CD4-positive, alpha-beta T cell (primary cell): ENCODE results near the gene ADGRB3. TPM values are rescaled to one million over a fixed set of nuclear protein-coding genes. Genes with fewer than 3 reads are reported as not detected.
"Not testable (repeated sequence)": the region's sequence is repeated elsewhere in the genome, so short reads cannot be mapped to it uniquely, and the experiment has no call there.

Source experiments
- ATAC-seq: fragments of 200-7000 bp; cut with Tn5 transposase; one replicate; pipeline ENCODE4 v1.10.0; 2022; ENCODE audit warnings: mild to moderate bottlenecking; ENCODE audit not compliant: poor library complexity
- CTCF ChIA-PET: fragments of 350-600 bp; sonication (Branson Sonifier 250); formaldehyde crosslinking; loops from one replicate; lab custom pipeline; 2021; ENCODE audit warnings: antibody characterized with exemption, inconsistent platforms; lab: Charles Lee
- POLR2A ChIA-PET: fragments of 350-600 bp; sonication (Branson Sonifier 250); formaldehyde crosslinking; loops from one replicate; lab custom pipeline; 2021; ENCODE audit warnings: antibody characterized with exemption, inconsistent platforms; lab: Charles Lee
- DNase-seq, 14 experiments: peaks; one replicate each; pipeline ENCODE4 v3.0.0-alpha.2; 2013 to 2020; ENCODE audit warnings: mixed read lengths in 2 of 14
- H3K27ac ChIP-seq, 2 donors: one replicate each; pipeline versions ENCODE4 v1.5.1 to v1.7.0; 2013; ENCODE audit warnings: low read length in 2 of 2, low read depth in 1 of 2, mild to moderate bottlenecking in 1 of 2
- H3K27me3 ChIP-seq, 2 experiments: 1 replicate in 1 of 2; 2 replicates in 1 of 2; pipeline versions ENCODE4 v1.6.1 to v1.7.0; 2013; ENCODE audit warnings: low read length in 2 of 2, control low read depth in 1 of 2, mild to moderate bottlenecking in 1 of 2, moderate library complexity in 1 of 2; ENCODE audit not compliant: insufficient read depth in 2 of 2, control insufficient read depth in 1 of 2
- H3K36me3 ChIP-seq: one replicate; pipeline ENCODE4 v1.6.1; 2013; ENCODE audit warnings: low read length, control low read depth; ENCODE audit not compliant: insufficient read depth
- H3K4me1 ChIP-seq: one replicate; pipeline ENCODE4 v1.6.1; 2013; ENCODE audit warnings: low read length, control low read depth; ENCODE audit not compliant: insufficient read depth
- H3K4me3 ChIP-seq: one replicate; pipeline ENCODE4 v1.5.1; 2013; ENCODE audit warnings: mild to moderate bottlenecking, low read length, moderate library complexity
- H3K9me3 ChIP-seq, 2 experiments: 1 replicate in 1 of 2; 2 replicates in 1 of 2; pipeline versions ENCODE4 v1.6.1 to v1.7.0; 2013; ENCODE audit warnings: low read length in 2 of 2, mild to moderate bottlenecking in 2 of 2, control low read depth in 1 of 2, moderate library complexity in 1 of 2; ENCODE audit not compliant: control insufficient read depth in 1 of 2, insufficient read depth in 1 of 2
- H3K27ac Mint-ChIP-seq: one replicate; pipeline ENCODE4 v1.8.0; 2020; ENCODE audit warnings: mixed read lengths
- H3K27me3 Mint-ChIP-seq: one replicate; pipeline ENCODE4 v1.8.0; 2021; ENCODE audit warnings: mixed read lengths
- H3K36me3 Mint-ChIP-seq: one replicate; pipeline ENCODE4 v1.8.0; 2021; ENCODE audit warnings: low read depth, mixed read lengths
- H3K4me1 Mint-ChIP-seq: one replicate; pipeline ENCODE4 v1.8.0; 2021; ENCODE audit warnings: low read depth, mixed read lengths
- H3K4me3 Mint-ChIP-seq: one replicate; pipeline ENCODE4 v1.8.0; 2020; ENCODE audit warnings: mild to moderate bottlenecking, mixed read lengths
- H3K9me3 Mint-ChIP-seq: one replicate; pipeline ENCODE4 v1.8.0; 2020; ENCODE audit warnings: mixed read lengths
- CTCF ChIP-seq: fragments of 200-600 bp; IDR thresholded peaks from one replicate; pipeline ENCODE4 v1.8.0; 2022; ENCODE audit warnings: antibody characterized with exemption, mild to moderate bottlenecking
- intact Hi-C, 2 experiments: fragments of 100-400 bp; cut with DNase I in 1 of 2; cut with micrococcal nuclease in 1 of 2; formaldehyde crosslinking; loops; one replicate each; pipeline versions ENCODE4 v1.15.1 to v1.9.0; 2023 to 2025; cut with DNase I, micrococcal nuclease
- total RNA-seq, 174 experiments: library from RNA in 2 of 174; stranded (reverse) in 2 of 174; gene quantifications; one replicate each; pipeline ENCODE4 v1.2.3 and lab custom pipeline; 2021 to 2026

ADGRB3 gene
- total RNA-seq, 2 experiments from 2014 or later = not detected

- Mint-ChIP-seq H3K27ac (no peak overlapping the region), H3K27me3 (no peaks in the 10 kb centered on the region), H3K4me3 (no peak overlapping the region), H3K36me3 (no peaks in the 10 kb centered on the region), H3K4me1 (no peaks in the 10 kb centered on the region), H3K9me3 (peaks cover 3% of the 10 kb centered on the region)
- intact Hi-C loops = no loop called here
- Histone ChIP-seq H3K9me3 (no peaks in the 10 kb centered on the region), H3K36me3 (no peaks in the 10 kb centered on the region), H3K27me3 (no peaks in the 10 kb centered on the region), H3K4me1 (no peaks in the 10 kb centered on the region), H3K27ac (no peak overlapping the region), H3K4me3 (no peak overlapping the region)
- ATAC-seq (no peak), DNase-seq (no peak)
- CTCF ChIA-PET = no interaction called here
- TF ChIP-seq CTCF = no peak
- POLR2A ChIA-PET = no interaction called here
Observed at GRCh38 chr6:68901044-68901443, 266.0 kb downstream of the ADGRB3 start.

GRCh38 chr6:68911334-68911733 lies 276.3 kb downstream of the ADGRB3 start:
- ATAC-seq = no peak
- Histone ChIP-seq H3K4me3 (no peak overlapping the region), H3K9me3 (peaks cover 0 to 6% of the 10 kb centered on the region in 2 experiments), H3K27me3 (no peaks in the 10 kb centered on the region), H3K27ac (no peak overlapping the region), H3K36me3 (no peaks in the 10 kb centered on the region), H3K4me1 (no peaks in the 10 kb centered on the region)
- Mint-ChIP-seq H3K27me3 (no peaks in the 10 kb centered on the region), H3K4me3 (no peak overlapping the region), H3K4me1 (no peaks in the 10 kb centered on the region), H3K36me3 (no peaks in the 10 kb centered on the region), H3K9me3 (no peaks in the 10 kb centered on the region), H3K27ac (no peak overlapping the region)
- intact Hi-C loops = no loop called here
- TF ChIP-seq CTCF = no peak
- DNase-seq = no peak
- ChIA-PET POLR2A (no interaction called here), CTCF (no interaction called here)

- CTCF ChIA-PET = no interaction called here
Observed at GRCh38 chr6:68911811-68912210, 276.7 kb downstream of the ADGRB3 start.

GRCh38 chr6:68912805-68913204 lies 277.7 kb downstream of the ADGRB3 start:
- H3K36me3 ChIP-seq, H3K36me3 Mint-ChIP-seq, DNase-seq, ATAC-seq, H3K27me3 ChIP-seq, intact Hi-C loops, H3K27ac ChIP-seq, H3K27ac Mint-ChIP-seq, H3K9me3 ChIP-seq, H3K4me3 Mint-ChIP-seq, POLR2A ChIA-PET, H3K9me3 Mint-ChIP-seq, CTCF ChIA-PET, H3K4me3 ChIP-seq, H3K27me3 Mint-ChIP-seq, H3K4me1 Mint-ChIP-seq, H3K4me1 ChIP-seq: not testable (repeated sequence)

More at GRCh38 chr6:68911811-68912210, 276.7 kb downstream of the ADGRB3 start:
- H3K4me3 Mint-ChIP-seq = no peak overlapping the region
- Histone ChIP-seq H3K4me3 (no peak overlapping the region), H3K27me3 (no peaks in the 10 kb centered on the region), H3K27ac (no peak overlapping the region), H3K9me3 (peaks cover 0 to 6% of the 10 kb centered on the region in 2 experiments), H3K36me3 (no peaks in the 10 kb centered on the region), H3K4me1 (no peaks in the 10 kb centered on the region)
- ATAC-seq (no peak), DNase-seq (no peak)
- no peaks in the 10 kb centered on the region for H3K27me3 Mint-ChIP-seq
- intact Hi-C loops = no loop called here
- H3K27ac Mint-ChIP-seq = no peak overlapping the region
- no peaks in the 10 kb centered on the region for H3K9me3 Mint-ChIP-seq
- POLR2A ChIA-PET = no interaction called here
- no peak for TF ChIP-seq CTCF
- no peaks in the 10 kb centered on the region for H3K4me1 Mint-ChIP-seq
- H3K36me3 Mint-ChIP-seq = no peaks in the 10 kb centered on the region
